Measurements from ENCODE around the gene MYO9A. TPM values are rescaled to one million over a fixed set of nuclear protein-coding genes. Genes with fewer than 3 reads are reported as not detected.
A peak's percentile ranks its signal among the peaks of the same experiment; 100 is the strongest.

The MYO9A gene
- total RNA-seq, 1 experiment from 2014 or later = 21.4 TPM

- no peak for DNase-seq (ENCODE audit: low read depth)
These were observed 264.4 kb downstream of the MYO9A start for GRCh38 chr15:71853543-71853942.

- DNase-seq (ENCODE audit: low read depth) = no peak
These were observed 273.0 kb downstream of the MYO9A start for GRCh38 chr15:71844916-71845315.

GRCh38 chr15:71841563-71841962 lies 276.4 kb downstream of the MYO9A start:
- DNase-seq (ENCODE audit: low read depth) = no peak

- no peak for DNase-seq (ENCODE audit: low read depth)
These were observed 287.0 kb downstream of the MYO9A start for GRCh38 chr15:71830981-71831380.

- no peak for DNase-seq (ENCODE audit: low read depth)
These were observed 291.8 kb downstream of the MYO9A start for GRCh38 chr15:71826196-71826595.

GRCh38 chr15:71825021-71825730 lies 292.8 kb downstream of the MYO9A start:
- DNase-seq (ENCODE audit: low read depth) = no peak

- DNase-seq (ENCODE audit: low read depth) = no peak
These were observed 294.1 kb downstream of the MYO9A start for GRCh38 chr15:71823801-71824200.

- no peak for DNase-seq (ENCODE audit: low read depth)
These were observed 294.9 kb downstream of the MYO9A start for GRCh38 chr15:71822890-71823630.

GRCh38 chr15:71821547-71822129 lies 296.3 kb downstream of the MYO9A start:
- DNase-seq (ENCODE audit: low read depth) = no peak

- DNase-seq (ENCODE audit: low read depth) = no peak
These were observed 297.8 kb downstream of the MYO9A start for GRCh38 chr15:71820127-71820526.

GRCh38 chr15:71817351-71817750 lies 300.6 kb downstream of the MYO9A start:
- DNase-seq (ENCODE audit: low read depth) = no peak

GRCh38 chr15:71815301-71815700 lies 302.6 kb downstream of the MYO9A start:
- DNase-seq (ENCODE audit: low read depth) = no peak

- DNase-seq (ENCODE audit: low read depth) = no peak
These were observed 304.1 kb downstream of the MYO9A start for GRCh38 chr15:71813723-71814470.

GRCh38 chr15:71812966-71813722 lies 304.8 kb downstream of the MYO9A start:
- no peak for DNase-seq (ENCODE audit: low read depth)

GRCh38 chr15:71811752-71812735 lies 305.9 kb downstream of the MYO9A start:
- no peak for DNase-seq (ENCODE audit: low read depth)

GRCh38 chr15:71811036-71811736 lies 306.8 kb downstream of the MYO9A start:
- peak; percentile 17 for DNase-seq (ENCODE audit: low read depth)

- no peak for DNase-seq (ENCODE audit: low read depth)
These were observed 307.5 kb downstream of the MYO9A start, which contains the start of gene NR2E3 for GRCh38 chr15:71810256-71811035. Gene NR2E3 (plus strand): TSS chr15:71810554. CDS start chr15:71810744, 190 bp downstream.

GRCh38 chr15:71809346-71809745 lies 308.6 kb downstream of the MYO9A start:
- no peak for DNase-seq (ENCODE audit: low read depth)
